IPS-18c (cell line): Measurements from ENCODE around the gene EMP3.
"Not testable (repeated sequence)": the region's sequence is repeated elsewhere in the genome, so short reads cannot be mapped to it uniquely, and the experiment has no call there.

Experiments
- H3K4me3 ChIP-seq: 2 replicates; pipeline ENCODE4 v1.7.0; 2013; ENCODE audit warnings: low read depth, mild to moderate bottlenecking, low read length, moderate library complexity; ENCODE audit not compliant: insufficient read depth
- H3K9me3 ChIP-seq: one replicate; pipeline ENCODE4 v1.6.1; 2013; ENCODE audit warnings: mild to moderate bottlenecking, low read length, moderate library complexity; ENCODE audit not compliant: control insufficient read depth, insufficient read depth

The EMP3 gene

GRCh38 chr19:48359123-48359522 is 33.8 kb downstream of the EMP3 start:
- no peaks in the 10 kb centered on the region for H3K9me3 ChIP-seq
- H3K4me3 ChIP-seq: no peak overlapping the region

- Histone ChIP-seq H3K9me3 (no peaks in the 10 kb centered on the region), H3K4me3 (no peak overlapping the region)
Observed at GRCh38 chr19:48361912-48362311, 36.6 kb downstream of the EMP3 start.

GRCh38 chr19:48362716-48363499 is 37.6 kb downstream of the EMP3 start:
- H3K4me3 ChIP-seq: peak overlapping the region; percentile 69
- no peaks in the 10 kb centered on the region for H3K9me3 ChIP-seq

GRCh38 chr19:48363500-48363809 is 38.1 kb downstream of the EMP3 start:
- no peaks in the 10 kb centered on the region for H3K9me3 ChIP-seq
- peak overlapping the region; percentile 69 for H3K4me3 ChIP-seq

- H3K4me3 ChIP-seq: peak within 1 kb of the TSS; percentile 69
- no peaks in the 10 kb centered on the region for H3K9me3 ChIP-seq
Observed at GRCh38 chr19:48363810-48364597, 38.7 kb downstream of the EMP3 start, which contains the start of the genes SYNGR4 and TMEM143. SYNGR4 (plus strand) TSS chr19:48364367; CDS start chr19:48365843, 1,476 bp downstream. TMEM143 (minus strand) TSS chr19:48363940; CDS start chr19:48363920, 20 bp downstream.

GRCh38 chr19:48364598-48365348 is 39.4 kb downstream of the EMP3 start:
- peak overlapping the region; percentile 40; the same call in 1 of the 2 replicates for H3K4me3 ChIP-seq
- no peaks in the 10 kb centered on the region for H3K9me3 ChIP-seq

GRCh38 chr19:48365602-48366001 is 40.2 kb downstream of the EMP3 start:
- Histone ChIP-seq H3K4me3 (no peak overlapping the region), H3K9me3 (no peaks in the 10 kb centered on the region)

- Histone ChIP-seq H3K4me3 (no peak overlapping the region), H3K9me3 (no peaks in the 10 kb centered on the region)
Observed at GRCh38 chr19:48367855-48368254, 42.5 kb downstream of the EMP3 start.

- H3K9me3 ChIP-seq: no peaks in the 10 kb centered on the region
- H3K4me3 ChIP-seq: no peak overlapping the region
Observed at GRCh38 chr19:48368936-48369335, 43.6 kb downstream of the EMP3 start.

- no peaks in the 10 kb centered on the region for H3K9me3 ChIP-seq
- no peak overlapping the region for H3K4me3 ChIP-seq
Observed at GRCh38 chr19:48370955-48371354, 45.6 kb downstream of the EMP3 start.

- no peaks in the 10 kb centered on the region for H3K9me3 ChIP-seq
- H3K4me3 ChIP-seq: no peak overlapping the region
Observed at GRCh38 chr19:48371367-48371766, 46.0 kb downstream of the EMP3 start.

- H3K9me3 ChIP-seq, H3K4me3 ChIP-seq: not testable (repeated sequence)
Observed at GRCh38 chr19:48371771-48372170, 46.4 kb downstream of the EMP3 start.

- Histone ChIP-seq H3K9me3 (no peaks in the 10 kb centered on the region), H3K4me3 (no peak overlapping the region)
Observed at GRCh38 chr19:48372904-48373303, 47.6 kb downstream of the EMP3 start.

- no peaks in the 10 kb centered on the region for H3K9me3 ChIP-seq
- no peak overlapping the region for H3K4me3 ChIP-seq
Observed at GRCh38 chr19:48373567-48373966, 48.2 kb downstream of the EMP3 start.

- no peaks in the 10 kb centered on the region for H3K9me3 ChIP-seq
- no peak overlapping the region for H3K4me3 ChIP-seq
Observed at GRCh38 chr19:48378194-48378570, 52.8 kb downstream of the EMP3 start.

GRCh38 chr19:48379058-48379457 is 53.7 kb downstream of the EMP3 start:
- no peak overlapping the region for H3K4me3 ChIP-seq
- H3K9me3 ChIP-seq: no peaks in the 10 kb centered on the region
